Upper lobe of left lung (tissue), 6 donors: ENCODE data around the gene SLITRK3. TPM values are rescaled to one million over a fixed set of nuclear protein-coding genes. Genes with fewer than 3 reads are reported as not detected.

Experiments
- ATAC-seq, 2 donors: fragments of 200-7000 bp; cut with Tn5 transposase; one replicate each; pipeline ENCODE4 v1.9.1; 2022; ENCODE audit warnings: mild to moderate bottlenecking in 2 of 2, moderate library complexity in 2 of 2; ENCODE audit not compliant: low FRiP score in 2 of 2
- DNase-seq, 2 donors: peaks; one replicate each; pipeline ENCODE4 v3.0.0-alpha.2; 2019 to 2020
- H3K27ac ChIP-seq, 4 donors: fragments of 200-600 bp; sonication (generic); one replicate each; pipeline ENCODE4 v1.5.1; 2016 to 2019
- H3K27me3 ChIP-seq, 4 donors: fragments of 200-600 bp; sonication (generic); one replicate each; pipeline ENCODE4 v1.5.1; 2017 to 2019
- H3K36me3 ChIP-seq, 4 donors: fragments of 200-600 bp; sonication (generic); one replicate each; pipeline ENCODE4 v1.5.1; 2016 to 2019
- H3K4me1 ChIP-seq, 4 donors: fragments of 200-600 bp; sonication (generic); one replicate each; pipeline ENCODE4 v1.5.1; 2018 to 2019
- H3K4me3 ChIP-seq, 4 donors: fragments of 200-600 bp; sonication (generic); one replicate each; pipeline ENCODE4 v1.5.1; 2017 to 2019; ENCODE audit warnings: mild to moderate bottlenecking in 2 of 4, moderate library complexity in 1 of 4
- H3K9me3 ChIP-seq, 4 donors: fragments of 200-600 bp; sonication (generic); one replicate each; pipeline ENCODE4 v1.5.1; 2018 to 2019
- CTCF ChIP-seq, 6 experiments: fragments of 450-650 bp in 4 of 6; fragments of 200-600 bp in 2 of 6; sonication (generic) in 2 of 6; IDR thresholded peaks; one replicate each; pipeline ENCODE4 v1.5.1; 2016 to 2019; ENCODE audit warnings: antibody characterized with exemption in 6 of 6
- EP300 ChIP-seq, 4 donors: sonication (generic); formaldehyde crosslinking; IDR thresholded peaks; one replicate each; pipeline ENCODE4 v1.5.1; 2017; ENCODE audit warnings: antibody characterized with exemption in 4 of 4, control low read depth in 2 of 4
- POLR2A ChIP-seq, 4 donors: fragments of 450-650 bp; IDR thresholded peaks; one replicate each; pipeline ENCODE4 v1.5.1; 2016 to 2017; ENCODE audit warnings: antibody characterized with exemption in 4 of 4, mild to moderate bottlenecking in 2 of 4
- POLR2AphosphoS5 ChIP-seq, 2 donors: sonication (generic); formaldehyde crosslinking; IDR thresholded peaks; one replicate each; pipeline ENCODE4 v1.5.1; 2017; ENCODE audit warnings: antibody characterized with exemption in 2 of 2
- WGBS, 2 donors: methylation state at CpG; one replicate each; pipeline ENCODE4 v1.1.5; 2017 to 2018; 5-methylcytosine and 5-hydroxymethylcytosine counted together
- total RNA-seq, 6 donors: library from RNA; depleted of rRNA in 4 of 6; stranded (reverse); fragments of >200 nt in 4 of 6; gene quantifications; one replicate each; pipeline versions ENCODE4 v1.1.0 to v1.2.1, GENCODE V29; 2016 to 2021
- donor health status: DM: no; HTN: no; CAD: no; lungs with moderate emphysema.
- donor health status: DM: no; HTN: yes; CAD: no; lungs with severe emphysema.

The SLITRK3 gene
- total RNA-seq, 6 donors from 2014 or later: 0.17 to 0.69 (median 0.37) TPM; not detected in 3

- ATAC-seq: peak in 1 of 2 donors; percentile 20
- peak in 1 of 2 donors; percentile 80 for DNase-seq
- H3K27me3 ChIP-seq: peaks cover 0 to 39% (median 18%) of the 10 kb centered on the region in 4 donors
- peaks cover 21 to 42% (median 22%) of the 10 kb centered on the region in 4 donors for H3K4me1 ChIP-seq
- TF ChIP-seq POLR2AphosphoS5 (IDR thresholded peaks at IDR 0.05) (no peak), POLR2A (IDR thresholded peaks at IDR 0.05) (no peak), EP300 (IDR thresholded peaks at IDR 0.05) (no peak), CTCF (IDR thresholded peaks at IDR 0.05) (no peak)
- no peaks in the 10 kb centered on the region for H3K9me3 ChIP-seq
- H3K4me3 ChIP-seq: peak overlapping the region in 3 of 4 donors; percentile 27 to 43 (median 43)
- H3K36me3 ChIP-seq: no peaks in the 10 kb centered on the region
- H3K27ac ChIP-seq: no peak overlapping the region
- 4 to 10% methylated on average over 43 to 46 of the region's 50 CpGs for WGBS, 2 donors
Observed at GRCh38 chr3:165196577-165197480, 645 bp upstream of the SLITRK3 start.

GRCh38 chr3:165195241-165195639 is 944 bp downstream of the SLITRK3 start:
- Histone ChIP-seq H3K9me3 (no peaks in the 10 kb centered on the region), H3K27me3 (peaks cover 0 to 39% (median 18%) of the 10 kb centered on the region in 4 donors), H3K27ac (no peak overlapping the region), H3K36me3 (no peaks in the 10 kb centered on the region), H3K4me3 (peak overlapping the region in 2 of 4 donors; percentile 43), H3K4me1 (peaks cover 21 to 42% (median 22%) of the 10 kb centered on the region in 4 donors)
- ATAC-seq (no peak), DNase-seq (no peak)
- TF ChIP-seq EP300 (IDR thresholded peaks at IDR 0.05): no peak
- TF ChIP-seq POLR2AphosphoS5 (IDR thresholded peaks at IDR 0.05): no peak
- TF ChIP-seq POLR2A (IDR thresholded peaks at IDR 0.05): no peak
- no peak for TF ChIP-seq CTCF (IDR thresholded peaks at IDR 0.05)
- 7 to 9% methylated on average over 18 of the region's 18 CpGs for WGBS, 2 donors

- H3K4me3 ChIP-seq: peak overlapping the region in 2 of 4 donors; percentile 43
- WGBS, 2 donors: 7 to 8% methylated on average over 16 to 22 of the region's 22 CpGs
- no peaks in the 10 kb centered on the region for H3K36me3 ChIP-seq
- TF ChIP-seq CTCF (IDR thresholded peaks at IDR 0.05) (no peak), POLR2A (IDR thresholded peaks at IDR 0.05) (no peak), POLR2AphosphoS5 (IDR thresholded peaks at IDR 0.05) (no peak), EP300 (IDR thresholded peaks at IDR 0.05) (no peak)
- H3K9me3 ChIP-seq: no peaks in the 10 kb centered on the region
- H3K27ac ChIP-seq: no peak overlapping the region
- DNase-seq: no peak
- peaks cover 0 to 39% (median 18%) of the 10 kb centered on the region in 4 donors for H3K27me3 ChIP-seq
- H3K4me1 ChIP-seq: peaks cover 21 to 42% (median 22%) of the 10 kb centered on the region in 4 donors
- ATAC-seq: no peak
Observed at GRCh38 chr3:165194511-165195240, 1.5 kb downstream of the SLITRK3 start.

GRCh38 chr3:165193366-165194254 is 2.6 kb downstream of the SLITRK3 start:
- TF ChIP-seq CTCF (IDR thresholded peaks at IDR 0.05) (no peak), POLR2A (IDR thresholded peaks at IDR 0.05) (no peak), POLR2AphosphoS5 (IDR thresholded peaks at IDR 0.05) (no peak), EP300 (IDR thresholded peaks at IDR 0.05) (no peak)
- no peaks in the 10 kb centered on the region for H3K9me3 ChIP-seq
- no peak overlapping the region for H3K27ac ChIP-seq
- H3K4me3 ChIP-seq: peak overlapping the region in 1 of 4 donors; percentile 3
- ATAC-seq (peak in 1 of 2 donors; percentile 10), DNase-seq (no peak)
- H3K4me1 ChIP-seq: peaks cover 21 to 42% (median 22%) of the 10 kb centered on the region in 4 donors
- no peaks in the 10 kb centered on the region for H3K36me3 ChIP-seq
- peaks cover 0 to 39% (median 18%) of the 10 kb centered on the region in 4 donors for H3K27me3 ChIP-seq
- 2 to 7% methylated on average over 18 of the region's 18 CpGs for WGBS, 2 donors
